Midbrain (tissue), 1 donor: ENCODE measurements around the gene AVEN.
"Not testable (repeated sequence)": the region's sequence is repeated elsewhere in the genome, so short reads cannot be mapped to it uniquely, and the experiment has no call there.

Experiments
- DNase-seq: peaks from one replicate; lab custom pipeline; 2025; lab: John Stamatoyannopoulos, UW

The AVEN gene

DNA sequence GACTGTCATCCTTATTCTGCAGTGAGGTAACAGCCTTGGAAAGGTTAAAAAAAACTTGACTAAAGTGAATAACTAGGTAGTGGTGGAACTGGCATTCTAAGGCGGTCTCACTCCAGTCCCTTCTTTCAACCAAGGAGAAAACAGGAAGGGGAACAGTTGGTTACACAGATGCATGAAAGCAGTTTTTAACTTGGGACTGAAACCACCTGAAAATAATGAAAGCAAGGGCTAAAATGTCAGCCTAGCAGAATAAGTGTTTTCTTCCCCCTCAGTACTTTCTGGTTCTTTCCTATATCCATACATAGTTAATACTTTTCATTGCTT lies 748 bp upstream of the AVEN start:
- DNase-seq: no peak

- peak; percentile 81 for DNase-seq
Measured at GRCh38 chr15:34038023-34038870, 757 bp downstream of the AVEN start.

- no peak for DNase-seq
Measured at GRCh38 chr15:34031987-34032760, 6.8 kb downstream of the AVEN start.

DNA sequence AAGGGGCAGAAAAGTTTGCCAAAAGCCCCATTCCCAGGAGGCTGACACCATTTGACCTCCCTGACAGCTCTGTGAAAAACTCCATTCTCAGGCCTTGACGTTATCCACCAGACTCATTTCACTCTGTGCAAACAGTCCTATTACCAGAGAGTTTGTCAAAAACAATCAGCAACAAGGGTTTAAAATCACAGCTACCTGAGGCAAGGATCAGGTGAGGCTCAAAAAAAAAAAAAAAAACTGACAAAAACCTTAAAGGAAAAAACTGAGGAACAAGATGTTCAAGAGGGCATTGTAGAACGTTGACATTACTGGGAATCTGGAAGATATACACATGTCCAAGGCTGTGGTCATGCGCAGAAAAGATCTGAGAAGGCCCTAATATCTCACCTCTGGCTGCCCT lies 11.4 kb downstream of the AVEN start:
- DNase-seq: no peak

GRCh38 chr15:34025252-34025651 lies 13.8 kb downstream of the AVEN start:
- no peak for DNase-seq

GRCh38 chr15:34023907-34024306 lies 15.1 kb downstream of the AVEN start:
- DNase-seq: no peak

- no peak for DNase-seq
Measured at GRCh38 chr15:34019369-34019990, 19.5 kb downstream of the AVEN start.

- DNase-seq: not testable (repeated sequence)
Measured at GRCh38 chr15:34018738-34019137, 20.3 kb downstream of the AVEN start.

- DNase-seq: no peak
Measured at GRCh38 chr15:34018021-34018645, 20.9 kb downstream of the AVEN start.

GRCh38 chr15:34014556-34014955 lies 24.4 kb downstream of the AVEN start:
- no peak for DNase-seq

GRCh38 chr15:34013746-34014145 lies 25.3 kb downstream of the AVEN start:
- no peak for DNase-seq

- no peak for DNase-seq
Measured at GRCh38 chr15:34012461-34013028, 26.5 kb downstream of the AVEN start.

DNA sequence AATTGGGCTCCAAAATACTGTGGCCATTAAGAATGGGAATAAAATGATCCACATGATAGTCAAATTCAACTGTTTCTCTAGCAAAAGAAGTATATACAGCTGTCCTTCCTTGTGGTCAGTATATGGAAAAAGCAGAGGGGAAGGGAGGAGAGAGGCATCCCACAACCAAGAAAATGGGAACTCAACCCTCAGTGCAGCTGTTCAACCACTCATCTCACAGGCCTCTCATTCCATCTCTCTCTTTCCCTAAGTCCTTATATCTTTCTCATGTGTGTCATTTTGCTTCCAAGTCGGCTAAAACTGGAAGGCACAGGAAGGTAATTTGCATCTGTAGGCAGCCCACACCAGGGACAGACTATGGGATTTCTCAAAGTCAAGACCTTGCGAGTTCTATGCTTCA lies 27.5 kb downstream of the AVEN start:
- DNase-seq: no peak

DNA sequence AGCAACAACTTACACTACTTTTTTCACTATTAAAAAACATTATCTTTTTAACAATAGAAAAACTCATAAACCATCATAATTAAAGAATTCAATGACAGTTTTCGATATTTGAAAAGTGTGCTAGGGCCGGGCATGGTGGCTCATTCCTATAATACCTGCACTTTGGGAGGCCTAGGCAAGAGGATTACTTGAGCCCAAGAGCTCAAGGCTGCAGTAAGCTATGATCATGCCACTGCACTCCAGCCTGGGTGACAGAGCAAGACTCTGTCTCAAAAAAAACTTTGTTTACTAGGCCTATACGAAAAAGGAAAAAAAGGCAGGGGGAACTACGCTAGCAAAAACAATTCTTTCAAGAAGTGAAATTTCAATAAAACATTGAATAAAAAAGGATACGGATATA lies 28.1 kb downstream of the AVEN start:
- DNase-seq: no peak

DNA sequence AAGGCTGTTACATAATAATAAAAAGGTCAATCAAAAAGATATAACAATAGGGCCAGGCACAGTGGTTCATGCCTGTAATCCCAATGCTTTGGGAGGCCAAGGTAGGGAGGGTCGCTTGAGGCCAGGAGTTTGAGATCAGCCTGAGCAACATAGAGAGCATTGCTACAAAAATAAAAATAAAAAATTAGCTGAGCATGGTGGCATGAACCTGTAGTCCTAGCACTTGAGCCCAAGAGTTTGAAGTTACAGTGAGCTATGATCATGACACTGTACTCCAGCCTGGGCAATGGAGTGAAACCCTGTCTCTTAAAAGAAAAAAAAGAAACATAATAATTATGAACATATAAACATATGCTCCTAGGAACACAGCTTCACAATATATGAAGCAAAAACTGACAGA lies 29.3 kb downstream of the AVEN start:
- DNase-seq: no peak

DNA sequence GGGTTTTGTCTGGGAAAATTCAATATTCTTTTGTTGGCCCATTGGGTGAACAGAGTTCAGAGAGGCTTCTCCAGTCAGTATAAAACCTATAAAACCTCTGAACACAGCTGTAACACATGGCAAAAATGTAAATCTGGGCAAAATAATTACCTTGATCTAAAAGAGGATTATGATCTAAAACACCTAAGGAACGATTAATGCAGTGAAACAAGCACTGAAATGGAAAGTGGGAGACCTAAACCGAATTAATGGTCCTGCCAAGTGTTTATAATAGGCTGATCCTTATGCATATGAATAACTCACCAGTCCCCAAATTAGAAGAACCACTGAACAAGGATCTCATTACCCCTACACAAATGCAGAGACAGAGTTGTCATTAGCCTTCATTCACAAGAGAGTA lies 32.6 kb downstream of the AVEN start:
- DNase-seq: no peak

DNA sequence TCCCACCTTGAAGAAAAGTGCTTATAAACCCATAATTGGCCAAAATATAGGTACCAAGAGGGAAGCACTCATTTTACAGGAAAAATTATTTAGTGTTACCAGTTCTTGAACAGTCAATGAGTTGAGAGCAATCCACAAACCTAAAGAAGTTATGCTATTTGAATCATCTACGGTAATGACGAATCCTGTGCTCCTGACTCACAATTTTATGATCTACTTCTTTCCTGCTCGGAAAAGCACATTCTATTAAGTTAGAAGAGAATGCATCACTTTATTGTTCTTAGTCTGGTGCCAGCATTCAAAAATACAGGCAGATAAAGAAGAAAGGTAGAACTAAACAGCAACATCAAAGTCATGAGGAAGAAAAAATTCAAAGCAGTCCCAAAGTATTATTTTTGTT lies 37.5 kb downstream of the AVEN start:
- DNase-seq: no peak

GRCh38 chr15:33995666-33996065 lies 43.3 kb downstream of the AVEN start:
- DNase-seq: not testable (repeated sequence)

DNA sequence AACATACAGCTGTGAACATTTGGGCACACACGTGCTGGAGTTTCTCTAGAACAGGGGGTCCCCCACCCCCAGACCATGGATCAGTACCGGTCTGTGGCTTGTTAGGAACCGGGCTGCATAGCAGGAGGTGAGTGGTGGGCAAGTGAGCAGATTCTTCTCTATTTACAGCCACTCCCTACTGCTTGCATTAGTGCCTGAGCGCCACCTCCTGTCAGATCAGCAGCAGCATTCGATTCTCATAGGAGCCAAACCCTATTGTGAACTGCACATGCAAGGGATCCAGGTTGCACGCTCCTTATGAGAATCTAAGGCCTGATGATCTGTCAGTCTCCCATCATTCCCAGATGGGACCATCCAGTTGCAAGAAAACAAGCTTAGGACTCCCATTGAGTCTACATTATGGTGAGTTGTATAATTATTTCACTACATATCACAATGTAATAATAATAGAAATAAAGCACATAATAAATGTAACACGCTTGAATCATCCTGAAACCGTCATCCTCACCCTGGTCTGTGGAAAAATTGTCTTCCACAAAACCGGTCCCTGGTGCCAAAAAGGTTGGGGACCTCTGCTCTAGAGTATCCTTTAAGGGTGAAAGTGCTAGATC lies 44.9 kb downstream of the AVEN start:
- no peak for DNase-seq

GRCh38 chr15:33988384-33988783 lies 50.6 kb downstream of the AVEN start:
- DNase-seq: no peak

DNA sequence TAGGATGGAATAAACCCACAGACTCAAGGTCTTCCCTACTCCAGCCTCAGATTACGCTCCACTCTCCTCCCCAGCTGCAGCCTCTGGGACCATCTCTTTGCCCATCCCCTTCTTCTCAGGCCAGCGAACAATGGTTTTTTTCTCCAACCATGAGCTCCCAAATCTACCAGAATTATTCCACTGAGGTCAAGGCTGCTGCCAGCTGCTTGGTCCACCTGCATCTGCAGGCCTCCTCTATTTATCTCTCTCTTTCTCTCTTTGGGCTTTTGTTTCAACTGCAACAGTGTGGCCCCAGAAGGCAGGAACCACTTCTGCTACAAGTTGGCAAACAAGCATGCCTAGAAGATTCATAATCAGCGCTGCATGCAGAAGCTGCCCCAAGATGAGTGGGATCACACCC lies 51.6 kb downstream of the AVEN start:
- DNase-seq: no peak

DNA sequence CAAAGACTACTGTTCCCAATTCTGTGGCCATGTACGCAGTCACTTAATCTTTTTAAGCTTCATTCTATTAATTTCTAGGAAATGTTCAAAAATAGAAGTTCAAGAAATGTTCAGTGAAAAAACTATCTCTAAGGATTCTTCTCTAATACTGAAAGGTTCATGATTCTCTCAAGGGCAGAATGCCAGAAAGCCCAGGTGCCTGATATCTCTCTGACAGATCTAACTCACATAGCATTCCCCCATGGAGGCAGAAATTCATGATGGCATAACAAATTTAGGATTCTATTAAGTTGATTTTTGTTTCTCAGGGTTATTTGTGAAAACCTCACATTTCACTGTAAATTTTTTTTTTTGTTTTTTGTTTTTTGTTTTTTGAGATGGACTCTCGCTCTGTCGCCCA lies 53.3 kb downstream of the AVEN start:
- DNase-seq: no peak
